Hippocampal formation (tissue), 2 donors: ENCODE results near the gene ADGRF3.
A peak's percentile ranks its signal among the peaks of the same experiment; 100 is the strongest.
"Not testable (repeated sequence)": the region's sequence is repeated elsewhere in the genome, so short reads cannot be mapped to it uniquely, and the experiment has no call there.

ENCODE experiments used
- DNase-seq, 2 donors: peaks; one replicate each; lab custom pipeline; 2025; lab: John Stamatoyannopoulos, UW

ADGRF3 gene

GRCh38 chr2:26346454-26347053 lies at the start of gene ADGRF3:
ADGRF3 (minus strand) TSS chr2:26346789; CDS start chr2:26346234, 555 bp downstream.
- peak; percentile 15 to 26 for DNase-seq

GRCh38 chr2:26395394-26395793 lies 48.8 kb upstream of the ADGRF3 start:
- DNase-seq, result no peak

- DNase-seq, result no peak
Observed at GRCh38 chr2:26394694-26395093, 48.1 kb upstream of the ADGRF3 start.

GRCh38 chr2:26387189-26387588 lies 40.6 kb upstream of the ADGRF3 start:
- no peak for DNase-seq

- DNase-seq, result no peak
Observed at GRCh38 chr2:26384597-26384996, 38.0 kb upstream of the ADGRF3 start.

- no peak for DNase-seq
Observed at GRCh38 chr2:26384183-26384582, 37.6 kb upstream of the ADGRF3 start.

GRCh38 chr2:26382564-26382963 lies 36.0 kb upstream of the ADGRF3 start:
- no peak for DNase-seq

GRCh38 chr2:26380281-26380680 lies 33.7 kb upstream of the ADGRF3 start:
- no peak for DNase-seq

- no peak for DNase-seq
Observed at GRCh38 chr2:26376799-26377198, 30.2 kb upstream of the ADGRF3 start.

GRCh38 chr2:26370909-26371308 lies 24.3 kb upstream of the ADGRF3 start:
- not testable (repeated sequence) for DNase-seq

GRCh38 chr2:26369664-26370063 lies 23.1 kb upstream of the ADGRF3 start:
- not testable (repeated sequence) for DNase-seq

- no peak for DNase-seq
Observed at GRCh38 chr2:26366957-26367356, 20.4 kb upstream of the ADGRF3 start.

- no peak for DNase-seq
Observed at GRCh38 chr2:26364669-26365068, 18.1 kb upstream of the ADGRF3 start.

- DNase-seq, result no peak
Observed at GRCh38 chr2:26363958-26364357, 17.4 kb upstream of the ADGRF3 start.

GRCh38 chr2:26363323-26363722 lies 16.7 kb upstream of the ADGRF3 start:
- no peak for DNase-seq

- no peak for DNase-seq
Observed at GRCh38 chr2:26359886-26360473, 13.4 kb upstream of the ADGRF3 start.

GRCh38 chr2:26356771-26357170 lies 10.2 kb upstream of the ADGRF3 start:
- DNase-seq, result no peak

- no peak for DNase-seq
Observed at GRCh38 chr2:26356111-26356510, 9.5 kb upstream of the ADGRF3 start.

GRCh38 chr2:26355038-26355995 lies 8.7 kb upstream of the ADGRF3 start:
- DNase-seq, result no peak

- not testable (repeated sequence) for DNase-seq
Observed at GRCh38 chr2:26354469-26354868, 7.9 kb upstream of the ADGRF3 start.

- DNase-seq, result no peak
Observed at GRCh38 chr2:26352892-26353291, 6.3 kb upstream of the ADGRF3 start.

GRCh38 chr2:26351375-26352090 lies 4.9 kb upstream of the ADGRF3 start:
- DNase-seq, result no peak
